ENCODE data around the gene RGS10.

RGS10 gene

DNA sequence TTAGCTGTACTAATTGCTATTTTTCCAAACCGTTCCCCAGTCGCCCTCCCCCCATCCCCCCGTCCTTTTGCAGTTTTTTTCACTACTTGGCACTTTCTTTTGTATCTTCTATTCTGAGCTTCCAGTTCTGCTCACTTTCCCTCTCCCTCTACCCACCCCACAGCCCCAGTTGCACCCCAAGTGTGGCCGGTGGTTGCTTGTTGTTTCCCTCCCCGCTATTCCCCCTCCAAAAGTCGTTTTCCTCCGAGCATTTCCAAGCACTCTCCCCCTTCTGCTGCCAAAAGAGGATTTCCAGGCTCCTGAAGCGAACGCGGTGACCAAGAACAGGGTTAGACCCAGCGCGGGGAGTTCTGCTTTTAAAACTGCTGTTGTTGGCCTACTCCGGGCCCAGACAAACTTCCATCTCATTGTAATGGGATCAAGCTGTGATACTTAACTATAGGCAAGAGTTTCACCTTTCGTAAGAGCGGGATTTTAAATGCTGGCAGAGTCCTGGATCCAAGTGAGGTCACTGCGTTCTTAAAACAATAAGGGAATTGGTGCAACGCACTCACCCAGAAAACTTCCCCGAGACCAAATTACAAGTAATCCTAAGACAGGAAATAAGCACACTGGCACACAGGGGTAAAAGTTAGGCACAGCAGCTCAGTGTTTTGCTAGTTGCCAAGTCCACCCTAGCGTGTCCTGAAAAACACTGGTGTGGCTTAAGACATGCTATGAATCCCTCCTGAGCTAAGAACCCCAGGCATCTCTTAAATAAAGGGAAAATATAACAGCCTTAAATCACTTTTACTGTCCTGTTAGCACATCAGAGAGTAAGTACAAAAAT lies 1.5 kb upstream of the RGS10 start:
- no peaks in the 10 kb centered on the region for H4K20me1 ChIP-seq (ENCODE audit: low read depth, low read length)
- no peaks in the 10 kb centered on the region for H3K9me2 ChIP-seq (replicated peaks; ENCODE audit: insufficient read depth, low read length)
- no peaks in the 10 kb centered on the region for H3K27me3 ChIP-seq (ENCODE audit: low read length)
- no peak overlapping the region for H2AFZ ChIP-seq (ENCODE audit: low read depth, low read length, severe bottlenecking)
- no peaks in the 10 kb centered on the region for H3K36me3 ChIP-seq (ENCODE audit: low read length)
- peak overlapping the region; percentile 62 for H3K4me2 ChIP-seq (ENCODE audit: low read depth, low read length, poor library complexity, severe bottlenecking)
- no peak overlapping the region; the same call in 1 of the 2 replicates for H3K9ac ChIP-seq (ENCODE audit: low read length)
- H3K4me3 ChIP-seq (ENCODE audit: insufficient read depth, low read length, poor library complexity, severe bottlenecking): no peak overlapping the region
- no peaks in the 10 kb centered on the region for H3K9me3 ChIP-seq (ENCODE audit: insufficient read depth, low read length)
- H3K79me2 ChIP-seq (ENCODE audit: insufficient read depth, low read length): no peaks in the 10 kb centered on the region
- no peak overlapping the region for H3K27ac ChIP-seq (ENCODE audit: low read depth, low read length)
- TF ChIP-seq, protein P1, sequence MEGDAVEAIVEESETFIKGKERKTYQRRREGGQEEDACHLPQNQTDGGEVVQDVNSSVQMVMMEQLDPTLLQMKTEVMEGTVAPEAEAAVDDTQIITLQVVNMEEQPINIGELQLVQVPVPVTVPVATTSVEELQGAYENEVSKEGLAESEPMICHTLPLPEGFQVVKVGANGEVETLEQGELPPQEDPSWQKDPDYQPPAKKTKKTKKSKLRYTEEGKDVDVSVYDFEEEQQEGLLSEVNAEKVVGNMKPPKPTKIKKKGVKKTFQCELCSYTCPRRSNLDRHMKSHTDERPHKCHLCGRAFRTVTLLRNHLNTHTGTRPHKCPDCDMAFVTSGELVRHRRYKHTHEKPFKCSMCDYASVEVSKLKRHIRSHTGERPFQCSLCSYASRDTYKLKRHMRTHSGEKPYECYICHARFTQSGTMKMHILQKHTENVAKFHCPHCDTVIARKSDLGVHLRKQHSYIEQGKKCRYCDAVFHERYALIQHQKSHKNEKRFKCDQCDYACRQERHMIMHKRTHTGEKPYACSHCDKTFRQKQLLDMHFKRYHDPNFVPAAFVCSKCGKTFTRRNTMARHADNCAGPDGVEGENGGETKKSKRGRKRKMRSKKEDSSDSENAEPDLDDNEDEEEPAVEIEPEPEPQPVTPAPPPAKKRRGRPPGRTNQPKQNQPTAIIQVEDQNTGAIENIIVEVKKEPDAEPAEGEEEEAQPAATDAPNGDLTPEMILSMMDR (IDR thresholded peaks at IDR 0.05; ENCODE audit: insufficient read depth, low read length, poor library complexity, severe bottlenecking): no peak
- TF ChIP-seq EZH2phosphoT487 (conservative IDR thresholded peaks at IDR 0.05; ENCODE audit: low read length): no peak
- H3F3A ChIP-seq (ENCODE audit: insufficient read depth): 0 out of 2 replicates have a peak, but pooled peaks cover 12% of the 10 kb centered on the region

DNA sequence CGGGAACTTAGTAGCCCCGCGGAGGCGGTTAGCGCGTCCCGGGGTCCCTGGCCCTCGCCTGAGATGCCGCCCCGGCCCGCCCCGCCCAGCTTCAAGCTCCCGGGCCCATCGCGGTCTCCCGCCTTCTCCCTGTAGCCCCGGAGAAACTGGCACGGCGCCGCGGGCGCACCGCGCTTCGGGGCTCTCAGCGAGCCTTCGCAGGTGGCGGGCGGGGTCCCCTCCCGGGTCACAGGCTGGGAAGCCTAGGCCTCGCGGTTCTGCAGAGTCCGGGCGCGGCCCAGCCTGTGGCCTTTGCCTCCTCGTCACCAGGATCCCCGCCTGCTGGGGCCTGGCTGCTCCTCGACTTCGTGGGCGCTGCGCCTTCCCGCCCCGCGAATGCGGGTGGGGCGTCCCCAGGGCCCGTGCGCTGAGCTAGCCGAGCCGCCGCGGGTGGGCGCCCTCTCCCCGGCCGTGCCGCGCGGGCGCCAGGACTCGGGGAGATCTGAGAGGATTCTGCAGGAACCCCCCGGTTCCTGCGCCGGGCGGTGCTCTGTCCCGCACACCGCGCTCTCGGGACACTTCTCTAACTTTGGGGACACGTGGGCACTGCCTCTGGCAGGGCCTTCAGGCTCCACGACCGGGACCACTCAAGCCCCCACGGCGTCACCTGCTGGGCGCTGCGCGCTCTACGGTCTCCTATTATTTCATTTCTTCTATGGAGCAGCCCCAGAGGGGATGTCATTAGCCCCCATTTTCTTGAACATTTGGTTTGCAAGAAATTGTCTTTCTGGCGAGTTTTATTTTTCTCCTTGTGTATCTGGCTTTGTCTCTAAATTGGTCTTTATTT lies 682 bp upstream of the RGS10 start:
- TF ChIP-seq, protein P1 (IDR thresholded peaks at IDR 0.05; ENCODE audit: insufficient read depth, low read length, poor library complexity, severe bottlenecking): peak; percentile 69
- no peak for TF ChIP-seq EZH2phosphoT487 (conservative IDR thresholded peaks at IDR 0.05; ENCODE audit: low read length)
- Histone ChIP-seq H3K4me3 (ENCODE audit: insufficient read depth, low read length, poor library complexity, severe bottlenecking) (peak overlapping the region; percentile 77), H2AFZ (ENCODE audit: low read depth, low read length, severe bottlenecking) (peak overlapping the region; percentile 88), H3K27me3 (ENCODE audit: low read length) (no peaks in the 10 kb centered on the region), H3K4me2 (ENCODE audit: low read depth, low read length, poor library complexity, severe bottlenecking) (peak overlapping the region; percentile 62), H4K20me1 (ENCODE audit: low read depth, low read length) (no peaks in the 10 kb centered on the region), H3K27ac (ENCODE audit: low read depth, low read length) (peak overlapping the region; percentile 37; the same call in 1 of the 2 replicates), H3K79me2 (ENCODE audit: insufficient read depth, low read length) (no peaks in the 10 kb centered on the region), H3K36me3 (ENCODE audit: low read length) (no peaks in the 10 kb centered on the region), H3K9me3 (ENCODE audit: insufficient read depth, low read length) (no peaks in the 10 kb centered on the region), H3K9ac (ENCODE audit: low read length) (peak overlapping the region; percentile 69), H3K9me2 (replicated peaks; ENCODE audit: insufficient read depth, low read length) (no peaks in the 10 kb centered on the region), H3F3A (ENCODE audit: insufficient read depth) (0 out of 2 replicates have a peak, but pooled peaks cover 12% of the 10 kb centered on the region)

DNA sequence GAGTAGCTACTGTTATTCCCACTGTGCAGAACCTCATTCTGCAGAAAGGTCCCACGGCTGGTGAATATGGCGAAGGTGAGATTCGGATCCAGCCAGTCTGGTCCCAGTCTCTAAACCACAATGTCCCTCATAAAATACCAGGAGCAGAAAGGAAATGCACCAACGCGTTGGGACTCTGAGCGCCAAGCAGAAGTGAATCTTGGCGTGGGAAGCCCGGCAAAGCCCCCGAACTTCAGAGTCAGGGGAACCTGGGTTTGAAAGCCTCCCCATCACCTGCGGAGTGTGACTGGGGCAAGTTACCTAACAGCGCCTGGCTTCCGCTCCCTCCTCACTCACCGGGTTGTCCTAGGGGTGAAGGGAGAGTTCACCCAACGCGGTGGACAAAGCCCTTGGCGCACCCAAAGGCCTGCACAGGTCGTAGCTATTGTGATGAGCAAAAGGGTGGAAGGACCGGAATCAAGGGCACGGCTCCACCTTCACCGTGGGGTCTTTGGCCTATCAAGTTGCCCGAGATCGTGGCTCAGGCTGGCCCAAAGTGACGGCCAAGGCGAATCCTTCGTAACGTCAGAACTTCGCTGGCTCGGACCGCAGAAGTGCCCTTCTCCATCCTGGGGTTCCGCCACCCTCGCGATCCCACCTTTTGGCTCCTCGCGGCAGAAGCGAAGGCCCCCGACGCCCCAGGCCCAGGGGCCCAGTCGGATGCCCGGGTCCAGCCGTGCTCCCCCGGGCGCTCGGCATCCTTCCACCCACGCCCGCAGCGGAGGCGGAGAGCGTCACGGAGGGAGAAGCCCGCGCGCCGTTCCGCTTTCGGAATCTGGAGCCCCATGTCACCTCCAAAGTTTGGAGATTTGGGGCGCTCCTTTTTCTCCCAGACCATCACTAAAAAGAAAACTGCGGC lies 811 bp downstream of the RGS10 start:
- H3K4me3 ChIP-seq (ENCODE audit: insufficient read depth, low read length, poor library complexity, severe bottlenecking): peak overlapping the region; percentile 77
- 0 out of 2 replicates have a peak, but pooled peaks cover 12% of the 10 kb centered on the region for H3F3A ChIP-seq (ENCODE audit: insufficient read depth)
- H3K27ac ChIP-seq (ENCODE audit: low read depth, low read length): no peak overlapping the region
- H3K4me2 ChIP-seq (ENCODE audit: low read depth, low read length, poor library complexity, severe bottlenecking): peak overlapping the region; percentile 62
- H3K9me3 ChIP-seq (ENCODE audit: insufficient read depth, low read length): no peaks in the 10 kb centered on the region
- no peaks in the 10 kb centered on the region for H3K36me3 ChIP-seq (ENCODE audit: low read length)
- H4K20me1 ChIP-seq (ENCODE audit: low read depth, low read length): no peaks in the 10 kb centered on the region; the same call in 1 of the 2 replicates
- H3K79me2 ChIP-seq (ENCODE audit: insufficient read depth, low read length): no peaks in the 10 kb centered on the region
- no peaks in the 10 kb centered on the region for H3K9me2 ChIP-seq (replicated peaks; ENCODE audit: insufficient read depth, low read length)
- no peaks in the 10 kb centered on the region for H3K27me3 ChIP-seq (ENCODE audit: low read length)
- H3K9ac ChIP-seq (ENCODE audit: low read length): peak overlapping the region; percentile 69
- H2AFZ ChIP-seq (ENCODE audit: low read depth, low read length, severe bottlenecking): peak overlapping the region; percentile 88
- TF ChIP-seq, protein P1 (IDR thresholded peaks at IDR 0.05; ENCODE audit: insufficient read depth, low read length, poor library complexity, severe bottlenecking): no peak
- no peak for TF ChIP-seq EZH2phosphoT487 (conservative IDR thresholded peaks at IDR 0.05; ENCODE audit: low read length)
